Adrenal gland (tissue), 12 donors: ENCODE results near the gene CLASRP. TPM values are rescaled to one million over a fixed set of nuclear protein-coding genes. Genes with fewer than 3 reads are reported as not detected.

Source experiments
- DNase-seq, 7 donors: peaks; one replicate each; pipeline ENCODE4 v3.0.0-alpha.2; 2019 to 2020
- H3K27ac ChIP-seq, 5 donors: fragments of 200-600 bp; sonication (generic) in 4 of 5; 1 replicate in 3 of 5; 2 replicates in 2 of 5; pipeline versions ENCODE4 v1.5.1 to v1.8.0; 2016 to 2020; ENCODE audit warnings: mild to moderate bottlenecking in 1 of 5
- H3K27me3 ChIP-seq: fragments of 200-600 bp; 2 replicates; pipeline ENCODE4 v1.8.0; 2021
- H3K36me3 ChIP-seq, 2 donors: fragments of 200-600 bp; replicated peaks in 1 of 2; 1 replicate in 1 of 2; 2 replicates in 1 of 2; pipeline versions ENCODE4 v1.5.1 to v1.8.0; 2018 to 2022
- H3K4me1 ChIP-seq, 2 donors: fragments of 200-600 bp; replicated peaks in 1 of 2; 1 replicate in 1 of 2; 2 replicates in 1 of 2; pipeline versions ENCODE4 v1.5.1 to v1.8.0; 2018 to 2021
- H3K4me3 ChIP-seq, 4 donors: fragments of 200-600 bp; sonication (generic) in 3 of 4; one replicate each; pipeline ENCODE4 v1.5.1; 2016 to 2018
- H3K9me3 ChIP-seq, 3 donors: fragments of 200-600 bp; sonication (generic) in 1 of 3; replicated peaks in 1 of 3; 1 replicate in 2 of 3; 2 replicates in 1 of 3; pipeline versions ENCODE4 v1.5.1 to v1.8.0; 2016 to 2021
- POLR2A ChIP-seq, 2 donors: fragments of 450-650 bp; IDR thresholded peaks; one replicate each; pipeline ENCODE4 v1.6.1; 2017; ENCODE audit warnings: antibody characterized with exemption in 2 of 2, mild to moderate bottlenecking in 2 of 2, moderate library complexity in 1 of 2
- WGBS, 4 donors: extraction: QIAGEN DNeasy Blood & Tissue Kit in 2 of 4; methylation state at CpG; one replicate each; pipeline versions ENCODE4 v1.1.5 to v1.1.7; 2013 to 2017; 5-methylcytosine and 5-hydroxymethylcytosine counted together
- intact Hi-C, 2 donors: fragments of 100-400 bp; cut with DNase I; formaldehyde crosslinking; loops; one replicate each; pipeline versions ENCODE4 v1.14.1 to v1.15.0; 2022 to 2023
- polyA plus RNA-seq, 3 donors: library from polyadenylated mRNA; stranded (reverse); fragments of 200-250 nt in 2 of 3; fragments of 350-450 nt in 1 of 3; fragmentation: Illumina TruSeq in 1 of 3; extraction: RNeasy Lipid Tissue Mini Kit (QIAGEN cat#74804) in 1 of 3; gene quantifications; one replicate each; pipeline ENCODE4 v1.2.3, GENCODE V29; 2013 to 2014
- total RNA-seq, 9 donors: library from RNA; depleted of rRNA in 4 of 9; stranded (reverse); fragments of >200 nt in 4 of 9; fragments of 120-200 nt in 1 of 9; fragmentation: NEBNext Ultra II Directional in 1 of 9; extraction: Animal tissue kit (Norgen Biotek cat#: 25700) in 1 of 9; gene quantifications; one replicate each; pipeline versions ENCODE4 v1.1.0 to v1.2.4, GENCODE V29; 2013 to 2023
- TF ChIP-seq, protein P1 (sequence below), 6 experiments: fragments of 450-650 bp in 4 of 6; fragments of 200-600 bp in 2 of 6; sonication (generic) in 1 of 6; IDR thresholded peaks; 1 replicate in 5 of 6; 2 replicates in 1 of 6; pipeline versions ENCODE4 v1.5.1 to v1.8.0; 2016 to 2021; ENCODE audit warnings: antibody characterized with exemption in 6 of 6, mild to moderate bottlenecking in 2 of 6, moderate library complexity in 1 of 6
- donor health status: healthy with polysubstance abuse.
- donor health status: Bipolar disorder and iron deficiency.
- donor health status: DM: yes; HTN: yes; CAD: no.
- donor health status: DM: no; HTN: no; CAD: no.
- donor health status: DM: no; HTN: no; CAD: no.
- donor health status: DM: yes; HTN: yes; CAD: no.

CLASRP gene
- total and polyA plus RNA-seq, 12 donors, result 19.8 to 730 (median 64.7) TPM

GRCh38 chr19:45090034-45090433 is 51.2 kb downstream of the CLASRP start:
- H3K4me3 ChIP-seq, result no peak overlapping the region
- no peak for TF ChIP-seq POLR2A (IDR thresholded peaks at IDR 0.05)
- TF ChIP-seq, protein P1, sequence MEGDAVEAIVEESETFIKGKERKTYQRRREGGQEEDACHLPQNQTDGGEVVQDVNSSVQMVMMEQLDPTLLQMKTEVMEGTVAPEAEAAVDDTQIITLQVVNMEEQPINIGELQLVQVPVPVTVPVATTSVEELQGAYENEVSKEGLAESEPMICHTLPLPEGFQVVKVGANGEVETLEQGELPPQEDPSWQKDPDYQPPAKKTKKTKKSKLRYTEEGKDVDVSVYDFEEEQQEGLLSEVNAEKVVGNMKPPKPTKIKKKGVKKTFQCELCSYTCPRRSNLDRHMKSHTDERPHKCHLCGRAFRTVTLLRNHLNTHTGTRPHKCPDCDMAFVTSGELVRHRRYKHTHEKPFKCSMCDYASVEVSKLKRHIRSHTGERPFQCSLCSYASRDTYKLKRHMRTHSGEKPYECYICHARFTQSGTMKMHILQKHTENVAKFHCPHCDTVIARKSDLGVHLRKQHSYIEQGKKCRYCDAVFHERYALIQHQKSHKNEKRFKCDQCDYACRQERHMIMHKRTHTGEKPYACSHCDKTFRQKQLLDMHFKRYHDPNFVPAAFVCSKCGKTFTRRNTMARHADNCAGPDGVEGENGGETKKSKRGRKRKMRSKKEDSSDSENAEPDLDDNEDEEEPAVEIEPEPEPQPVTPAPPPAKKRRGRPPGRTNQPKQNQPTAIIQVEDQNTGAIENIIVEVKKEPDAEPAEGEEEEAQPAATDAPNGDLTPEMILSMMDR (IDR thresholded peaks at IDR 0.05), result no peak
- H3K27me3 ChIP-seq, result no peaks in the 10 kb centered on the region
- intact Hi-C loops, result loop anchor here in 1 of 2 donors (5.0 kb wide), 1 partner anchor 37 kb away; no protein-coding TSS in a partner anchor
- peaks cover 0 to 6% of the 10 kb centered on the region in 2 donors for H3K36me3 ChIP-seq
- no peak overlapping the region for H3K27ac ChIP-seq
- DNase-seq, result no peak
- peaks cover 14 to 24% of the 10 kb centered on the region in 2 donors for H3K4me1 ChIP-seq
- no peaks in the 10 kb centered on the region for H3K9me3 ChIP-seq
- 91 to 97% (median 93%) methylated on average over 9 to 17 of the region's 17 CpGs for WGBS, 4 donors

DNA sequence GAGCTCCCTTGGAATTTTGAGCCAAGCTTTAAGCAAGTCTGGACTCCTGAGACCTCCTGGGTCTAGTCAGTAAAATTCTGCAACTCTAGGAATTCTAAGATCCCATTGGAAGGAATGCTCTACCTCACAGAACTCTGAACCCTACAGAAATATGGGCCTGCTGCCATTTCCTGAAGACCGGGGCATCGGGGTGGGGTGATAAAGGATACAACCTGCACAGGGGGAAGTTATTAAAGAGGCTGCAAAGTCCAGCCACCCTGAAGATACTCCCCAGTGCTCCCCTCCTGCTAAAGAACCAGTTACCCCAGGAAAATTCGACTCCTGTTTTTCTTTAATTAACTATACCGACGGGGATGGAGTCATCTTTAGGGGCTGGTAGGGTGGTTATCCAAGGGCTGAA is 51.8 kb downstream of the CLASRP start:
- H3K4me1 ChIP-seq, result peaks cover 16 to 30% of the 10 kb centered on the region in 2 donors
- H3K36me3 ChIP-seq, result peaks cover 0 to 6% of the 10 kb centered on the region in 2 donors
- no peak for DNase-seq
- 33 to 50% (median 41%) methylated on average over 5 of the region's 5 CpGs for WGBS, 4 donors
- no peaks in the 10 kb centered on the region for H3K27me3 ChIP-seq
- intact Hi-C loops, result loop anchor here in 1 of 2 donors (5.0 kb wide), 1 partner anchor 37 kb away; no protein-coding TSS in a partner anchor
- H3K4me3 ChIP-seq, result peak overlapping the region in 1 of 4 donors; percentile 77
- H3K9me3 ChIP-seq, result no peaks in the 10 kb centered on the region
- H3K27ac ChIP-seq, result peak overlapping the region in 3 of 5 donors; percentile 85 to 99 (median 92)
- TF ChIP-seq POLR2A (IDR thresholded peaks at IDR 0.05), result no peak
- TF ChIP-seq, protein P1 (IDR thresholded peaks at IDR 0.05), result no peak

DNA sequence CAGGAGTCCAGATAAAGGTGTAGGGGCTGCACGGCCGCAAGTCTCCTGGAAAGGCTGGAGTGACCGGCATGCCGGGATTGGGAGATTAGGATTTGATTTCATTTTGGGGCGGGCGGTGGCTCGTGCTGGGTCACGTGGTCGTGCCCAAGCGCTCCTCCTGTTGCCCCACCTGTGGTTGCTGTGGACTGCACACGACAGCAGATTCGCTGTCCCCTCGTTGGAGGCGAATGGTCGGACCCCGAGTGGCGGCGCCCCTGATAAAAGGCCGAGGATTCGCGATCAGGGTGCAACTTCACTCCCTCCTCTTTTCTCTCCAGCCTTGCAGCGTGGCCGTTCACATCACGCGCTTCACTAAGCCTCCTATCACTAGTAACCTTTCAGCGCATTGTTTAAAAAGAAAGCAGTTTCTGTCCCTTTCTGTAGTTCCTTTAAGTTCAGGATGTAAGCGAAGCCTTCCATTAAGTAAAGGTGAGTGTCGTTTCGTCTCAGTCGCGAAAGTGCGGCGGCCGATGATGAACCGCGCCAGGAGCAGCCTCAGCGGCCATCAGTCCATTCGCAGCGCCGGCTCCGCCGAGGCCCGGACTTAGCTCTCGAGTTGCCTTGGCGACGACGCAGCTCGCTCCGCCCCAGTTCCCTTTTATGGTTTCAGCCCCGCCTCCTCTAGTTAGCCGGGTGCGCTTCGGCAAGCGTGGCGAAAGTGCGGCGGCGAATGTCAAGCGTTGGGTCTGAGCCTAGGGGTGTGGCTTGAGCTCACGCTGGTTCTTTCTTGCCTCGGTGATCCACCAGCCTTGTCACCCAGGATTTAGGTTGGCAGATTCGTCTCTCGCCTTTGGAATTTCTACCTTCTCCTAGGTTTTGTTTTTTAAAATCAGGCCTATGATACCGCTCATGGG is 52.4 kb downstream of the CLASRP start:
- no peaks in the 10 kb centered on the region for H3K9me3 ChIP-seq
- 5 to 12% (median 8%) methylated on average over 45 to 64 of the region's 64 CpGs for WGBS, 4 donors
- peaks cover 23 to 37% of the 10 kb centered on the region in 2 donors for H3K4me1 ChIP-seq
- H3K36me3 ChIP-seq, result peaks cover 0 to 6% of the 10 kb centered on the region in 2 donors
- intact Hi-C loops, result loop anchor here in 1 of 2 donors (5.0 kb wide), 1 partner anchor 36 kb away; no protein-coding TSS in a partner anchor
- H3K27me3 ChIP-seq, result no peaks in the 10 kb centered on the region
- peak overlapping the region in 3 of 4 donors; percentile 33 to 93 (median 77) for H3K4me3 ChIP-seq
- H3K27ac ChIP-seq, result peak overlapping the region; percentile 78 to 99 (median 92)
- DNase-seq, result peak; percentile 98 to 99 (median 99)
- TF ChIP-seq, protein P1 (IDR thresholded peaks at IDR 0.05), result peak in 2 of 6 experiments; percentile 5
- peak; percentile 23 to 92 for TF ChIP-seq POLR2A (IDR thresholded peaks at IDR 0.05)
